AG09319 (cell line): ENCODE results near the gene MPST.

Experiments used
- DNase-seq: peaks from one replicate; pipeline ENCODE4 v3.0.0-alpha.2; 2010; ENCODE audit warnings: low read depth; ENCODE audit errors: extremely low read depth
- TF ChIP-seq, protein P1 (sequence below): IDR thresholded peaks from 2 replicates; pipeline ENCODE4 v1.5.1; 2011; ENCODE audit warnings: low read depth, mild to moderate bottlenecking, inconsistent platforms, low read length, moderate library complexity

MPST gene

DNA sequence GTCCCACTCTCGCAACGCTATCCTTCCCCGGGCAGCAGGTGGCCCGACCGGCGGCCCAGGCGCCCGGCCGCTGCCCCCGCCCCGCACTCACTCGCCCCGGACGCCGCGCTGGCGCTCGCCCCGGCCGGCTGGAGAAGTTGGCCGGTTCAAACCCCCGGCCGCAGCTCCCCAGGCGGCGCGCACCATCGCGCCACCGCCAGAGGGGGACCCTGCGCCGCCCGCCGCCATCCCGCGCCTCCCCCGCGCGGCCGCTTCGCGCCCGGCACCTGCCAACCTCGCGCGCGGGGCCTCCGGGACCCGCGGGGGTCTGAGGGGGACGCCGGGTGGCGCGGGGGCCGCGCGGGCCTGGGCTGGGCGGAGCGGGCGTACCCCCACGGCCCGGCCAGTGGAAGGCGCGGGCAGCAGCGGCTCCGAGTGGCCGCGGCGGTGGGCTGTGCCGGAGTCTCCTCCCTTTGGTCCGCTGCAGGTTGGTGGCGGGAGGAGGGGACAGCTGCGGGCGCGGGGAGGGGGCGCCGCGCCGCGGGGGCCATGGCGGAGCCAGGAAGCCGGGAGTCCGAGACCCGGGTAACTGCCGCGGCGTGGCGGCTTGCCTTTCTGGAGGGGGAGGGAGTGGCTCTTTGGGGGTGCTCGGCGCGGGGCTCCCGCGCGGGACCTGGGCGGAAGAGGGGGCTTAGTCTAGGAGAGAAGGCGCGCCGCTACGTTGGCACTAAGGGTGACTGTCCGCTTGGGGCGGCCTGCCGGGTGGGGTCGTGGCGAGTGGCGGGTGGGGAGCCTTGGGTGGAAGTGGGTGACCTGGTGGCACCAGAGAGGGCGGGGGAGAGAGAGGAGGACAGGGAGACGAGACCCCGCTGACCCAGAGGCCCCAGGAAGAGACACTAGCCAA is at the start of gene MPST, which contains the start of gene TST:
MPST (plus strand) TSS at position 434 of the 883 bp plus-strand sequence; CDS start at position 529, 95 bp downstream.
TST (minus strand) TSS at position 139 of the 883 bp plus-strand sequence. CDS start 715 bp downstream, outside the sequence.
- DNase-seq = no peak
- TF ChIP-seq, protein P1, sequence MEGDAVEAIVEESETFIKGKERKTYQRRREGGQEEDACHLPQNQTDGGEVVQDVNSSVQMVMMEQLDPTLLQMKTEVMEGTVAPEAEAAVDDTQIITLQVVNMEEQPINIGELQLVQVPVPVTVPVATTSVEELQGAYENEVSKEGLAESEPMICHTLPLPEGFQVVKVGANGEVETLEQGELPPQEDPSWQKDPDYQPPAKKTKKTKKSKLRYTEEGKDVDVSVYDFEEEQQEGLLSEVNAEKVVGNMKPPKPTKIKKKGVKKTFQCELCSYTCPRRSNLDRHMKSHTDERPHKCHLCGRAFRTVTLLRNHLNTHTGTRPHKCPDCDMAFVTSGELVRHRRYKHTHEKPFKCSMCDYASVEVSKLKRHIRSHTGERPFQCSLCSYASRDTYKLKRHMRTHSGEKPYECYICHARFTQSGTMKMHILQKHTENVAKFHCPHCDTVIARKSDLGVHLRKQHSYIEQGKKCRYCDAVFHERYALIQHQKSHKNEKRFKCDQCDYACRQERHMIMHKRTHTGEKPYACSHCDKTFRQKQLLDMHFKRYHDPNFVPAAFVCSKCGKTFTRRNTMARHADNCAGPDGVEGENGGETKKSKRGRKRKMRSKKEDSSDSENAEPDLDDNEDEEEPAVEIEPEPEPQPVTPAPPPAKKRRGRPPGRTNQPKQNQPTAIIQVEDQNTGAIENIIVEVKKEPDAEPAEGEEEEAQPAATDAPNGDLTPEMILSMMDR = no peak; the same call in 1 of the 2 replicates

DNA sequence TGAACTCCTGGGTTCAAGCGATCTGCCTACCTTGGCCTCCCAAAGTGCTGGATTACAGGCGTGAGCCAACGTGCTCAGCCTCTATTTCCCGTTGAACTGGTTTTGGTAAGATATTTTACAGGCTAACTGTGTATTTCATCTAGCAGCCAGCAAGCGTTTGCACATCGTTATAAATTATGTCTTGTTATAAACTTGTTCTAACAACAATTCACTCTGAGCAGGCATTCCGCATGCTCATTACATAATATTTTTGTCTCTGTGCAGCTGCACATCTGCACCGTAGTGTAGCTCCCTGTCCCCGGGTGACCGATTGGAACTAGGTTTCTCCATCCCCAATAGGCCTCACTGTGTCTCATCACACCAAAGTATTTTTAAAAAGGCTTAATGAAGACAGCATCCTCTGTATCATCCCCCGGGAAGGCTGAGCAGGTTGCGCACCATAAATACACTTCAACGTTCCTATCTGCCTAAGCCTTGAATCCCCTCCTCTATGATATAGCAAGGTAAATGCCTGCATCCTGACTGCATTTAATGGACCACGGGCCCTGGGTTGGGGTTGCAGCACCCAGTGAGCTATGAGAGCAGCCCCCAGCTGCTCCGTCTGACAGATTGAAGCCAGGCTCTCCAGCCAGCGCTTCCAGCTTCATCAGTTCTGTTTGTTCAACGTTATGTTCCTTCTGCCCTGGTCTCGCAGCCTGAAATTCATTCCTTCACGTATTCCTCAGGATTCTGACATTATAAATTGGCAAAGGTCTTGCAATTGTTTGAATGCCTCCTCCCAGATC is 48.0 kb upstream of the MPST start:
- no peak for DNase-seq
- TF ChIP-seq, protein P1 = no peak

DNA sequence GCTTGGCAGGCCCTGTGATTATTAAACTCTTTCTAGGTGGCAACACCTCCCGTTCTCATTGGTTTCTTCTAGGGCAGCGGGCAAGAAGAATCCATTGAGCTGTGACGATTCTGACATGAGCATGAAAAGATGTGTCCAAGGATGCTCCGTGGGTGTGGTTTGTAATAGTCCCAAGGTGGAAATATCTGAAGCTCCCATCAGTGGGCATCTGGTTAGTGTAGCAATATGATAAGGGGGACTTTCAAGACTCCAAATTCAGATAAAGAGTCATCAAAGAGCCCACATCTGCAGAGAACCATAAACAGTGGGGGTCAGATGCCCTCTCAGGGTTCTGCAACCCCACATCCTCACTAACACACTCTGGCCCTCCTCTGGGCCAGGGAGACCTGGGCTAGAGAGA is 42.9 kb upstream of the MPST start:
- no peak for DNase-seq
- TF ChIP-seq, protein P1 = no peak

DNA sequence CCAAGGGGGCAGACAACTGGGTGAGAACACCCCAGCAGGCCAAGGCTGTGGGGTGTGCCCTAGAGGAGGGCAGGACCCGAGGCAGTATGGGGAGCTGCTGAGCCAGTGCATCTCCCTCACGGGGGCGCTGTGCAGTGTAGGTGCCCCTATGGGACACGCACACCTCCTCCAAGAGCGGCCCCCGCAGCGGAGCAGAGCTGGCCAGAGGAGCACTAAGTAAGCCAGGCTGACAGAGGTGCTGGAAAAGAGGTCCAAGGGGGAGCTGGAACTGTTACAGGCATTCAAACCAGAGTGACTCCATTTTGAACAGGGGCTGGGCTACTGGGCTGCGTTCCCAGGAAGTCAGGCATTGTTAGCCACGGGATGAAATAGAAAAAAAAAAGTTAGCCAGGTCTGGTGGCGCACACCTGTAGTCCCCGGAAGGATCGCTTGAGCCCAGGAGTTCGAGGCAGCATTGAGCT is 42.1 kb upstream of the MPST start:
- TF ChIP-seq, protein P1 = peak; percentile 32
- DNase-seq = no peak

DNA sequence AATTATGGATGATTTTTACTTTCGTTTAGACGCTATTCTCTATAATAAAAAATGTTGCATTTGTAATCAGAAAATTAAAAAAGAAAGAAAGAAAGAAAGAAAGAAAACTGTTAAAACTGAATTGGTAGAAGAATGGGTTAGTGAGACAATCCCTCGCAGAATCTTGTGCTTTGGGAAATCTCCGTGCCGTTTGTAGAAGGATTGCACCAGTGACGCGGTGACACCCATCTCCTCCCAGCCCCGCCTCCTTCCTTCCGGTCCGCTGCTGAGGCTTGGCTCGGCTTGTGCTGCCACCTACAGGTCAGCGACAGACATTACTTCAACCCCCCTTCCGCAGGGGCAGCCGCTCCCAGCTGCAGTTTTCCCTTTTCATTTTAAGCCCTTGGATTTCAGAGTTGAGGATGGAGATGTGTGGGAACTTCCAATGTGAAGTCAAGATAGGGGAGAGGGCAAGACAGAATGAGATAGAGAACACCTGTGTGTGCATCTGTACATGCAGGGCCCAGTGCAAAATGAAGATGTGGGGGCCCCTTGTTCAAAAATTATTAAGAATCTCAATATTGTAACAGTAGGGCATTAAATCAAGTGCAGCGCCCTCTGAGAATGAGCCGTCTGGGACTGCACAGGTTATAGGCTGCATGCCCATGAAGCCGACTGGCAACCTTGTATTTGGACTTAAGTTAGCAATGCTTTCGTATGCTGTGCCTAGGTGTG is 41.4 kb upstream of the MPST start:
- peak; percentile 58 for DNase-seq
- TF ChIP-seq, protein P1 = peak; percentile 91

DNA sequence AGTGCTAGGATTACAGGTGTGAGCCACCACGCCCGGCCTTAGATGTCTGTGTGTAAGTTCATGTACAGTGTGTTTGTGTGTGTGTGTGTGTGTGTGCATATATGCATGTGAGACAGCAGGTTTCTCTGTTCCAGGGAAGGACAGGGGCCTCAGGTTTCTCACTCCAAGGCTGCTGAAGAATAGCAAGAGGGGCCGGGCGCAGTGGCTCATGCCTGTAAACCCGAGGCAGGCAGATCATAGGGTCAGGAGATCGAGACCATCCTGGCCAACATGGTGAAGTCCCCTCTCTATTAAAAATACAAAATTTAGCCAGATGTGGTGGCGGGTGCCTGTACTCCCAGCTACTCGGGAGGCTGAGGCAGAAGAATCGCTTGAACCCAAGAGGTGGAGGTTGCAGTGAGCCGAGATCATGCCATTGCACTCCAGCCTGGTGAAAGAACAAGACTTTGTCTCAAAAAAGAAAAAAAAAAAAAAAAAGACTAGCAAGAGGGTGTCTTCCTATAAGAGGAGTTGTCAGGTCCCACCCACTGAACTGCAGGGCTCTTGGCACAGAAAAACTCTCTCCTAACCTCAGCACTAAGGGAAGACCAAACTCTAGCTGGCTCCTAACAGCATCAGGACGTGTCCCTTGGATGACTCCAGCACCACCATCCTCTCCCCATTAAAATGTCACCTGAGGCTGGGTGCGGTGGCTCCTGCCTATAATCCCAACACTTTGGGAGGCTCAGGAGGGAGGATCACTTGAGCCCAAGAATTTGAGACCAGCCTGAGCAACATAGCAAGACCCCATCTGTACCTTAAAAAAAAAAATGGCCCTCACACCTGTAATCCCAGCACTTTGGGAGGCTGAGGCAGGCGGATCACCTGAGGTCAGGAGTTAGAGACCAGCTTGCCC is 40.3 kb upstream of the MPST start:
- no peak for DNase-seq
- TF ChIP-seq, protein P1 = no peak
